Sigmoid colon (tissue), 4 donors: ENCODE data around the gene MCTP1.

Experiments
- POLR2AphosphoS5 ChIP-seq, 4 donors: sonication (generic); formaldehyde crosslinking; IDR thresholded peaks; one replicate each; pipeline ENCODE4 v1.6.1; 2017; ENCODE audit warnings: antibody characterized with exemption in 4 of 4
- TF ChIP-seq, protein P1 (sequence below), 4 experiments: fragments of 450-650 bp in 3 of 4; fragments of 200-600 bp in 1 of 4; IDR thresholded peaks; one replicate each; pipeline ENCODE4 v1.5.1; 2016 to 2019; ENCODE audit warnings: antibody characterized with exemption in 4 of 4, mild to moderate bottlenecking in 3 of 4, moderate library complexity in 2 of 4

DNA sequence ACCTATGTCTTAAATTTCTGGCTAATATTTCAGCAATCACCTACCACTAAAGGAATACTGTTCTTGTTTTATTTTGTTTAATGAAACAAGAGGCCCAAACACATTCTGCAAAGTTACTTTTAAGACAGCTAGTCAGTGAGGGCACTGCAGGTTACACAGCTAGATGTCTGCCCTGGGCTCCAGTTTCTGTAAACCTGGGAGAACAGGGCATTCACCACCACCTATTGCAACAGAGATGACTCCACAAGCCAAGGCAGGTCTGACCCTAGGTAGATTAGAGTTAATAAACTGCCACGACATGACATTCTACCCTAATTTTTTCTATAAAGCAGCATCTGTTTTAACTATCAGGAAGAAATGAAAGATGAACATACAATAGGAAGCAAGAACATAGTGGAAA lies 575.6 kb downstream of the MCTP1 start:
- no peak for TF ChIP-seq POLR2AphosphoS5 (IDR thresholded peaks at IDR 0.05)
- TF ChIP-seq, protein P1, sequence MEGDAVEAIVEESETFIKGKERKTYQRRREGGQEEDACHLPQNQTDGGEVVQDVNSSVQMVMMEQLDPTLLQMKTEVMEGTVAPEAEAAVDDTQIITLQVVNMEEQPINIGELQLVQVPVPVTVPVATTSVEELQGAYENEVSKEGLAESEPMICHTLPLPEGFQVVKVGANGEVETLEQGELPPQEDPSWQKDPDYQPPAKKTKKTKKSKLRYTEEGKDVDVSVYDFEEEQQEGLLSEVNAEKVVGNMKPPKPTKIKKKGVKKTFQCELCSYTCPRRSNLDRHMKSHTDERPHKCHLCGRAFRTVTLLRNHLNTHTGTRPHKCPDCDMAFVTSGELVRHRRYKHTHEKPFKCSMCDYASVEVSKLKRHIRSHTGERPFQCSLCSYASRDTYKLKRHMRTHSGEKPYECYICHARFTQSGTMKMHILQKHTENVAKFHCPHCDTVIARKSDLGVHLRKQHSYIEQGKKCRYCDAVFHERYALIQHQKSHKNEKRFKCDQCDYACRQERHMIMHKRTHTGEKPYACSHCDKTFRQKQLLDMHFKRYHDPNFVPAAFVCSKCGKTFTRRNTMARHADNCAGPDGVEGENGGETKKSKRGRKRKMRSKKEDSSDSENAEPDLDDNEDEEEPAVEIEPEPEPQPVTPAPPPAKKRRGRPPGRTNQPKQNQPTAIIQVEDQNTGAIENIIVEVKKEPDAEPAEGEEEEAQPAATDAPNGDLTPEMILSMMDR (IDR thresholded peaks at IDR 0.05), result no peak
